Liver (tissue), 9 donors: ENCODE results near the gene AP4S1. TPM values are rescaled to one million over a fixed set of nuclear protein-coding genes. Genes with fewer than 3 reads are reported as not detected.

Experiments
- DNase-seq: peaks from one replicate; pipeline ENCODE4 v3.0.0-alpha.2; 2017; ENCODE audit warnings: low spot score
- H3K27ac ChIP-seq, 2 donors: one replicate each; pipeline ENCODE4 v1.7.0; 2013; ENCODE audit warnings: inconsistent platforms in 2 of 2, low read length in 2 of 2, control low read depth in 1 of 2, low read depth in 1 of 2, mild to moderate bottlenecking in 1 of 2
- H3K27me3 ChIP-seq, 4 donors: one replicate each; pipeline versions ENCODE4 v1.6.1 to v1.7.0; 2013; ENCODE audit warnings: low read length in 3 of 4, inconsistent platforms in 1 of 4, mild to moderate bottlenecking in 1 of 4, moderate library complexity in 1 of 4; ENCODE audit not compliant: control insufficient read depth in 4 of 4, insufficient read depth in 4 of 4
- H3K36me3 ChIP-seq, 4 donors: one replicate each; pipeline versions ENCODE4 v1.6.1 to v1.7.0; 2013; ENCODE audit warnings: low read length in 3 of 4, mild to moderate bottlenecking in 3 of 4, low read depth in 1 of 4, moderate library complexity in 1 of 4; ENCODE audit not compliant: control insufficient read depth in 4 of 4, insufficient read depth in 3 of 4
- H3K4me1 ChIP-seq, 4 donors: one replicate each; pipeline versions ENCODE4 v1.6.1 to v1.7.0; 2013; ENCODE audit warnings: low read length in 3 of 4, mild to moderate bottlenecking in 3 of 4, moderate library complexity in 1 of 4; ENCODE audit not compliant: control insufficient read depth in 4 of 4, insufficient read depth in 4 of 4
- H3K4me3 ChIP-seq, 3 donors: one replicate each; pipeline versions ENCODE4 v1.6.1 to v1.7.0; 2013; ENCODE audit warnings: low read length in 3 of 3, control low read depth in 1 of 3, low read depth in 1 of 3, mild to moderate bottlenecking in 1 of 3
- H3K9ac ChIP-seq, 2 donors: one replicate each; pipeline ENCODE4 v1.7.0; 2013; ENCODE audit warnings: low read length in 2 of 2, mild to moderate bottlenecking in 2 of 2, moderate library complexity in 2 of 2, control low read depth in 1 of 2, low read depth in 1 of 2
- H3K9me3 ChIP-seq, 4 donors: one replicate each; pipeline versions ENCODE4 v1.6.1 to v1.7.0; 2013; ENCODE audit warnings: low read length in 3 of 4; ENCODE audit not compliant: control insufficient read depth in 4 of 4
- ATF3 ChIP-seq: IDR thresholded peaks from 2 replicates; pipeline ENCODE4 v1.6.1; 2016; ENCODE audit warnings: antibody characterized with exemption
- CTCF ChIP-seq: fragments of 150-350 bp; IDR thresholded peaks from 2 replicates; pipeline ENCODE4 v1.5.1; 2017; ENCODE audit warnings: improper control_type of control experiment, low read depth, low read length; ENCODE audit not compliant: missing input control
- EGR1 ChIP-seq, 2 donors: IDR thresholded peaks; 2 replicates each; pipeline ENCODE4 v1.6.1; 2016 to 2018; ENCODE audit warnings: antibody characterized with exemption in 2 of 2, low read depth in 2 of 2
- FOXA1 ChIP-seq: IDR thresholded peaks from 2 replicates; pipeline ENCODE4 v1.6.1; 2016; ENCODE audit warnings: antibody characterized with exemption
- FOXA2 ChIP-seq: IDR thresholded peaks from 2 replicates; pipeline ENCODE4 v1.6.1; 2016; ENCODE audit warnings: antibody characterized with exemption
- GABPA ChIP-seq, 2 donors: IDR thresholded peaks in 1 of 2; conservative IDR thresholded peaks in 1 of 2; 2 replicates each; pipeline ENCODE4 v1.6.1; 2016; ENCODE audit warnings: antibody characterized with exemption in 2 of 2, mild to moderate bottlenecking in 1 of 2, moderate library complexity in 1 of 2
- HNF4A ChIP-seq, 2 donors: conservative IDR thresholded peaks; 2 replicates each; pipeline ENCODE4 v1.6.1; 2016; ENCODE audit warnings: antibody characterized with exemption in 2 of 2, mild to moderate bottlenecking in 2 of 2
- HNF4G ChIP-seq: IDR thresholded peaks from 2 replicates; pipeline ENCODE4 v1.6.1; 2016; ENCODE audit warnings: antibody characterized with exemption
- JUND ChIP-seq, 2 donors: IDR thresholded peaks; 2 replicates each; pipeline ENCODE4 v1.6.1; 2016; ENCODE audit warnings: antibody characterized with exemption in 2 of 2
- MAX ChIP-seq: IDR thresholded peaks from 2 replicates; pipeline ENCODE4 v1.6.1; 2016; ENCODE audit warnings: antibody characterized with exemption
- NR2F2 ChIP-seq: IDR thresholded peaks from 2 replicates; pipeline ENCODE4 v1.6.1; 2016; ENCODE audit warnings: antibody characterized with exemption
- RAD21 ChIP-seq, 2 donors: IDR thresholded peaks; 2 replicates each; pipeline ENCODE4 v1.6.1; 2016; ENCODE audit warnings: antibody characterized with exemption in 2 of 2, mild to moderate bottlenecking in 2 of 2
- REST ChIP-seq: IDR thresholded peaks from 2 replicates; pipeline ENCODE4 v1.6.1; 2016; ENCODE audit warnings: antibody characterized with exemption, mild to moderate bottlenecking
- RXRA ChIP-seq, 2 donors: IDR thresholded peaks; 2 replicates each; pipeline ENCODE4 v1.6.1; 2017 to 2018; ENCODE audit warnings: antibody characterized with exemption in 2 of 2, mild to moderate bottlenecking in 1 of 2
- SP1 ChIP-seq: IDR thresholded peaks from 2 replicates; pipeline ENCODE4 v1.6.1; 2018; ENCODE audit warnings: antibody characterized with exemption, mild to moderate bottlenecking
- TAF1 ChIP-seq: conservative IDR thresholded peaks from 2 replicates; pipeline ENCODE4 v1.6.1; 2016; ENCODE audit warnings: antibody characterized with exemption, mild to moderate bottlenecking
- YY1 ChIP-seq: IDR thresholded peaks from 2 replicates; pipeline ENCODE4 v1.6.1; 2016; ENCODE audit warnings: antibody characterized with exemption, mild to moderate bottlenecking
- ZBTB33 ChIP-seq: IDR thresholded peaks from 2 replicates; pipeline ENCODE4 v1.6.1; 2016; ENCODE audit warnings: antibody characterized with exemption
- WGBS: extraction: QIAGEN DNeasy Blood & Tissue Kit; methylation state at CpG from one replicate; pipeline ENCODE4 v1.1.7; 2013; 5-methylcytosine and 5-hydroxymethylcytosine counted together
- polyA plus RNA-seq, 2 donors: library from polyadenylated mRNA; stranded (reverse) in 1 of 2; unstranded in 1 of 2; fragments of 200-250 nt in 1 of 2; fragments of >200 nt in 1 of 2; fragmentation: Nextera tagmentation in 1 of 2; extraction: Ambion mirVana in 1 of 2; gene quantifications; one replicate each; pipeline versions ENCODE4 v1.2.1 to v1.2.3, GENCODE V29; 2013 to 2015
- total RNA-seq, 2 donors: library from RNA; depleted of rRNA; stranded (reverse); fragments of >200 nt; gene quantifications; one replicate each; pipeline ENCODE4 v1.2.3, GENCODE V29; 2014
- donor health status: healthy.
- donor health status: healthy.
- donor health status: healthy.
- donor health status: healthy.
- donor health status: healthy.

Gene AP4S1
- total and polyA plus RNA-seq, 4 donors: 1.3 to 4.3 (median 1.7) TPM

- Histone ChIP-seq H3K4me3 (peak overlapping the region; percentile 84 to 100 (median 95)), H3K27me3 (no peaks in the 10 kb centered on the region), H3K9me3 (no peaks in the 10 kb centered on the region), H3K9ac (peak overlapping the region; percentile 98 to 100), H3K27ac (peak overlapping the region; percentile 99 to 100), H3K36me3 (peaks cover 0 to 9% (median 0%) of the 10 kb centered on the region in 4 donors), H3K4me1 (peaks cover 0 to 36% (median 5%) of the 10 kb centered on the region in 4 donors)
- WGBS: 3% methylated on average over 11 of the region's 11 CpGs
- TF ChIP-seq TAF1 (peak; percentile 56), REST (peak; percentile 17), MAX (no peak)
- no peak for DNase-seq
These were observed 677 bp upstream of the AP4S1 start for GRCh38 chr14:31024577-31025366.

- Histone ChIP-seq H3K27me3 (no peaks in the 10 kb centered on the region), H3K27ac (peak within 1 kb of the TSS; percentile 99 to 100), H3K9ac (peak within 1 kb of the TSS; percentile 98 to 100), H3K4me1 (peaks cover 0 to 36% (median 3%) of the 10 kb centered on the region in 4 donors), H3K4me3 (peak within 1 kb of the TSS; percentile 86 to 100 (median 95)), H3K36me3 (peaks cover 0 to under 1% (median 0%) of the 10 kb centered on the region in 4 donors), H3K9me3 (no peaks in the 10 kb centered on the region)
- WGBS: under 1% methylated on average over 31 of the region's 31 CpGs
- no peak for DNase-seq
- TF ChIP-seq REST (no peak), HNF4A (conservative IDR thresholded peaks at IDR 0.05) (no peak), JUND (IDR thresholded peaks at IDR 0.05) (no peak), ZBTB33 (no peak), FOXA2 (no peak), MAX (no peak), SP1 (no peak), ATF3 (no peak), EGR1 (IDR thresholded peaks at IDR 0.05; ENCODE audit: low read depth in 2 of 2) (no peak), CTCF (no peak), FOXA1 (no peak), HNF4G (no peak), GABPA (IDR thresholded peaks at IDR 0.05 in 1 of 2, conservative IDR thresholded peaks at IDR 0.05 in 1 of 2) (no peak), TAF1 (no peak), YY1 (no peak), RAD21 (IDR thresholded peaks at IDR 0.05) (no peak), RXRA (IDR thresholded peaks at IDR 0.05) (no peak), NR2F2 (no peak)
These were observed 614 bp downstream of the AP4S1 start, which contains the start of gene STRN3 for GRCh38 chr14:31026077-31026449. Gene STRN3, minus strand, starts transcription at chr14:31026379. Its CDS starts 194 bp downstream, at chr14:31026185.
